A673 (cell line): ENCODE data around the gene CBX5. TPM values are rescaled to one million over a fixed set of nuclear protein-coding genes. Genes with fewer than 3 reads are reported as not detected.
A peak's percentile ranks its signal among the peaks of the same experiment; 100 is the strongest.
"Not testable (repeated sequence)": the region's sequence is repeated elsewhere in the genome, so short reads cannot be mapped to it uniquely, and the experiment has no call there.

Experiments
- BruUV-seq: library from RNA; stranded (reverse); fragments of 400-500 nt; replicated peaks from 2 replicates; lab custom pipeline; 2021; lab: Mats Ljungman, UMichigan
- CTCF ChIA-PET: fragments of 300-600 bp; sonication (Branson Sonifier 250); formaldehyde crosslinking; loops from one replicate; lab custom pipeline; 2022; ENCODE audit warnings: antibody characterized with exemption; lab: Charles Lee
- POLR2A ChIA-PET: fragments of 300-600 bp; sonication (Branson Sonifier 250); formaldehyde crosslinking; loops from one replicate; lab custom pipeline; 2022; ENCODE audit warnings: antibody characterized with exemption; ENCODE audit not compliant: low non-redundant PET; lab: Charles Lee
- DNase-seq: peaks from one replicate; pipeline ENCODE4 v3.0.0-alpha.2; 2015; ENCODE audit warnings: low spot score
- H3K27ac ChIP-seq: fragments of 200-600 bp; sonication (generic); 2 replicates; pipeline ENCODE4 v1.5.1; 2016; ENCODE audit warnings: mixed run types, low read depth, mild to moderate bottlenecking, mixed read lengths, antibody characterized with exemption, low read length; ENCODE audit not compliant: poor library complexity, severe bottlenecking
- H3K27me3 ChIP-seq: fragments of 200-600 bp; sonication (generic); replicated peaks from 2 replicates; pipeline ENCODE4 v1.6.1; 2017; ENCODE audit warnings: mixed run types, low read depth, mild to moderate bottlenecking, mixed read lengths, antibody characterized with exemption, low read length; ENCODE audit not compliant: insufficient read depth, poor library complexity
- H3K36me3 ChIP-seq: fragments of 200-600 bp; sonication (generic); 2 replicates; pipeline ENCODE4 v1.6.1; 2016; ENCODE audit warnings: mixed run types, mild to moderate bottlenecking, mixed read lengths, antibody characterized with exemption, low read length; ENCODE audit not compliant: insufficient read depth, poor library complexity, severe bottlenecking
- H3K4me1 ChIP-seq: fragments of 200-600 bp; sonication (generic); 2 replicates; pipeline ENCODE4 v1.6.1; 2017; ENCODE audit warnings: mixed run types, mild to moderate bottlenecking, mixed read lengths, antibody characterized with exemption, low read length; ENCODE audit not compliant: insufficient read depth, poor library complexity, severe bottlenecking
- H3K4me3 ChIP-seq: fragments of 200-600 bp; sonication (generic); 2 replicates; pipeline ENCODE4 v1.5.1; 2016; ENCODE audit warnings: low read depth, mixed run types, mild to moderate bottlenecking, mixed read lengths, low read length; ENCODE audit not compliant: poor library complexity, severe bottlenecking
- H3K9me3 ChIP-seq: fragments of 200-600 bp; sonication (generic); 2 replicates; pipeline ENCODE4 v1.6.1; 2016; ENCODE audit warnings: mixed run types, low read depth, mild to moderate bottlenecking, mixed read lengths, antibody characterized with exemption, low read length; ENCODE audit not compliant: poor library complexity, severe bottlenecking
- EZH2 ChIP-seq: fragments of 200-600 bp; sonication (generic); IDR thresholded peaks from 2 replicates; pipeline ENCODE4 v1.6.1; 2017; ENCODE audit warnings: borderline replicate concordance, low read depth, mild to moderate bottlenecking, mixed read lengths, antibody characterized with exemption, low read length; ENCODE audit not compliant: poor library complexity, severe bottlenecking
- intact Hi-C: fragments of 100-400 bp; cut with micrococcal nuclease; formaldehyde crosslinking; loops from one replicate; pipeline ENCODE4 v1.10.0; 2022; ENCODE audit not compliant: unreplicated experiment
- total RNA-seq: library from RNA; stranded (reverse); gene quantifications from 2 replicates; pipeline ENCODE4 v1.2.3, GENCODE V29; 2021
- TF ChIP-seq, protein P1 (sequence below): fragments of 300-800, 200-600 bp; sonication (generic); conservative IDR thresholded peaks from 2 replicates; pipeline ENCODE4 v1.5.1; 2017; ENCODE audit warnings: low read depth, mild to moderate bottlenecking, antibody characterized with exemption, low read length, moderate library complexity, mixed read lengths

Gene CBX5
- total RNA-seq, 1 experiment from 2014 or later: 254 TPM

DNA sequence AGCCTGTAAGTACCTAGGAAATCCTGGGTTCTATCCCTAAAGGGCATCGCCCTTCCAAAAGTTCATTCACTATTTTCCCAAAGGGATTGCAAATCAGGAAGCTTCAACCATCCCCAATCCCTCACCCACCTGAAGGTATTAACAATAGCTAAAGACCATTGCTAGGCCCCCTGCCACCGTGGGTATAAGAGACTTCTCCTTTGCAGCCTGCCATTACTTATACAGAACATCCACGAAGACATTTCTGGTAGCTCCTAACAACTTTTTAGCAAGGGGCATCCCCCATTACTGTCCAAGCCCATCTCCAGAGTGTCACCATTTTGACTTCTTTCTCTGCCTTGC, 90.8 kb downstream of the CBX5 start:
- peak overlapping the region; percentile 88 for H3K4me3 ChIP-seq
- no peak for TF ChIP-seq EZH2
- TF ChIP-seq, protein P1, sequence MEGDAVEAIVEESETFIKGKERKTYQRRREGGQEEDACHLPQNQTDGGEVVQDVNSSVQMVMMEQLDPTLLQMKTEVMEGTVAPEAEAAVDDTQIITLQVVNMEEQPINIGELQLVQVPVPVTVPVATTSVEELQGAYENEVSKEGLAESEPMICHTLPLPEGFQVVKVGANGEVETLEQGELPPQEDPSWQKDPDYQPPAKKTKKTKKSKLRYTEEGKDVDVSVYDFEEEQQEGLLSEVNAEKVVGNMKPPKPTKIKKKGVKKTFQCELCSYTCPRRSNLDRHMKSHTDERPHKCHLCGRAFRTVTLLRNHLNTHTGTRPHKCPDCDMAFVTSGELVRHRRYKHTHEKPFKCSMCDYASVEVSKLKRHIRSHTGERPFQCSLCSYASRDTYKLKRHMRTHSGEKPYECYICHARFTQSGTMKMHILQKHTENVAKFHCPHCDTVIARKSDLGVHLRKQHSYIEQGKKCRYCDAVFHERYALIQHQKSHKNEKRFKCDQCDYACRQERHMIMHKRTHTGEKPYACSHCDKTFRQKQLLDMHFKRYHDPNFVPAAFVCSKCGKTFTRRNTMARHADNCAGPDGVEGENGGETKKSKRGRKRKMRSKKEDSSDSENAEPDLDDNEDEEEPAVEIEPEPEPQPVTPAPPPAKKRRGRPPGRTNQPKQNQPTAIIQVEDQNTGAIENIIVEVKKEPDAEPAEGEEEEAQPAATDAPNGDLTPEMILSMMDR: no peak
- peaks cover 16% of the 10 kb centered on the region for H3K4me1 ChIP-seq
- H3K27me3 ChIP-seq: no peaks in the 10 kb centered on the region
- ChIA-PET POLR2A (no interaction called here), CTCF (interaction anchor here (0.6 to 0.9 kb wide), 2 partner anchors 183 to 204 kb away, joined by 3 to 9 read pairs; partner anchors contain the start of gene HOXC10)
- no peaks in the 10 kb centered on the region for H3K9me3 ChIP-seq
- intact Hi-C loops: no loop called here
- H3K27ac ChIP-seq: no peak overlapping the region
- H3K36me3 ChIP-seq: no peaks in the 10 kb centered on the region
- BruUV-seq: no TSS peak
- DNase-seq: no peak

- intact Hi-C loops: no loop called here
- Histone ChIP-seq H3K9me3 (no peaks in the 10 kb centered on the region), H3K27me3 (no peaks in the 10 kb centered on the region), H3K4me1 (peaks cover 16% of the 10 kb centered on the region), H3K36me3 (no peaks in the 10 kb centered on the region), H3K27ac (no peak overlapping the region), H3K4me3 (no peak overlapping the region)
- ChIA-PET POLR2A (no interaction called here), CTCF (no interaction called here)
- TF ChIP-seq EZH2: no peak
- DNase-seq: no peak
- no TSS peak for BruUV-seq
These were observed 92.8 kb downstream of the CBX5 start for GRCh38 chr12:54187075-54187474.

GRCh38 chr12:54185919-54186318, 94.0 kb downstream of the CBX5 start:
- ChIA-PET POLR2A (no interaction called here), CTCF (no interaction called here)
- Histone ChIP-seq H3K4me1 (peaks cover 13% of the 10 kb centered on the region), H3K27ac (no peak overlapping the region), H3K36me3 (no peaks in the 10 kb centered on the region), H3K27me3 (no peaks in the 10 kb centered on the region), H3K9me3 (no peaks in the 10 kb centered on the region), H3K4me3 (no peak overlapping the region)
- TF ChIP-seq EZH2: no peak
- TF ChIP-seq, protein P1: no peak
- DNase-seq: no peak
- intact Hi-C loops: no loop called here
- BruUV-seq: no TSS peak

DNA sequence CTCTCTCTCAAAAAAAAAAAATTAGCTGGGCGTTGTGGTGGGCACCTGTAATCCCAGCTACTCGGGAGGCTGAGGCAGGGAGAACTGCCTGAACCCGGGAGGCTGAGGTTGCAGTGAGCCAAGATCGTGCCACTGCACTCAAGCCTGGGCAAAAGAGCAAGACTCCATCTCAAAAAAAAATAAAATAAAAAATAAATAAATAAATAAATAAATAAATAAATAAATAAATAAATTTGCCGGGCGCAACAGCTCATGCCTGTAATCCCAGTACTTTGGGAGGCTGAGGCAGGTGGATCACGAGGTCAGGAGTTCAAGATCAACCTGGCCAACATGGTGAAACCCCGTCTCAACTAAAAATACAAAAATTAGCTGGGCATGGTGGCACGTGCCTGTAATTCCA, 94.6 kb downstream of the CBX5 start:
- intact Hi-C loops: not testable (repeated sequence)

More for the DNA sequence above, 94.6 kb downstream of the CBX5 start:
- BruUV-seq, DNase-seq, H3K27me3 ChIP-seq, CTCF ChIA-PET, H3K4me3 ChIP-seq, H3K9me3 ChIP-seq, H3K27ac ChIP-seq, POLR2A ChIA-PET, H3K36me3 ChIP-seq: not testable (repeated sequence)
- peaks cover 13% of the 10 kb centered on the region for H3K4me1 ChIP-seq
